ENCODE data around the gene GATB. TPM values are rescaled to one million over a fixed set of nuclear protein-coding genes. Genes with fewer than 3 reads are reported as not detected.

GATB gene
- total and polyA plus RNA-seq, 2 donors (not counting 3 experiments of a cell fraction or from before 2014, with no cell fraction given), result 14.4 to 17.7 TPM

- H2AFZ ChIP-seq (ENCODE audit: low read depth, low read length), result no peak overlapping the region
- no peak overlapping the region for H3K4me2 ChIP-seq (ENCODE audit: insufficient read depth, low read length)
- H3K4me1 ChIP-seq (ENCODE audit: control insufficient read depth, extremely low read depth, insufficient read depth, low read length), result no peaks in the 10 kb centered on the region
- H3K4me3 ChIP-seq (replicated peaks in 1 of 3; ENCODE audit: insufficient read depth in 1 of 3, low read depth in 1 of 3, low read length in 3 of 3), result no peak overlapping the region
- no peaks in the 10 kb centered on the region for H3K79me2 ChIP-seq (ENCODE audit: control insufficient read depth, insufficient read depth, low read length)
- no peaks in the 10 kb centered on the region for H3K9me3 ChIP-seq (replicated peaks; ENCODE audit: control insufficient read depth, insufficient read depth, low read length)
- no peaks in the 10 kb centered on the region for H4K20me1 ChIP-seq (replicated peaks; ENCODE audit: control insufficient read depth, extremely low read depth, insufficient read depth, low read length)
- FAIRE-seq, result no peak
- POLR2A ChIA-PET, result no interaction called here
- H3K36me3 ChIP-seq (ENCODE audit: control insufficient read depth in 2 of 2, extremely low read depth in 1 of 2, insufficient read depth in 2 of 2, low read length in 2 of 2), result peaks cover 0 to 2% of the 10 kb centered on the region in 2 experiments
- TF ChIP-seq JUN (IDR thresholded peaks at IDR 0.05; ENCODE audit: borderline replicate concordance, insufficient read depth, insufficient read length, low read depth) (no peak), EZH2 (IDR thresholded peaks at IDR 0.05; ENCODE audit: borderline replicate concordance, low read depth, low read length, severe bottlenecking) (no peak), FOS (IDR thresholded peaks at IDR 0.05; ENCODE audit: borderline replicate concordance, insufficient read depth, low read length) (no peak), GATA2 (IDR thresholded peaks at IDR 0.05; ENCODE audit: insufficient read depth, insufficient read length, low read depth, low read length) (no peak), CTCF (IDR thresholded peaks at IDR 0.05; ENCODE audit: extremely low read depth in 1 of 2, insufficient read depth in 1 of 2, low read depth in 1 of 2, low read length in 2 of 2) (no peak), POLR2A (IDR thresholded peaks at IDR 0.05; ENCODE audit: low read depth, low read length) (no peak), POLR2AphosphoS5 (IDR thresholded peaks at IDR 0.05; ENCODE audit: insufficient read depth, low read depth, low read length) (no peak), MAX (IDR thresholded peaks at IDR 0.05; ENCODE audit: insufficient read depth, insufficient read length) (no peak)
- CTCF ChIA-PET, result no interaction called here
- intact Hi-C loops (cut with micrococcal nuclease) (no loop called here), dilution Hi-C loops (cut with MboI; ENCODE audit: extremely low pct_ligation_motif_present, low sequenced_read_pairs) (no loop called here)
- no peaks in the 10 kb centered on the region for H3K27me3 ChIP-seq (ENCODE audit: control insufficient read depth in 2 of 2, insufficient read depth in 2 of 2, low read length in 2 of 2)
- no peak for DNase-seq (ENCODE audit: low read depth, low spot score)
- H3K27ac ChIP-seq (ENCODE audit: insufficient read depth, low read depth, low read length), result no peak overlapping the region
- no TSS peak for BruUV-seq (replicated peaks)
- H3K9me1 ChIP-seq (replicated peaks; ENCODE audit: control insufficient read depth, extremely low read depth, insufficient read depth, low read length), result no peaks in the 10 kb centered on the region
- no peak overlapping the region for H3K9ac ChIP-seq (replicated peaks; ENCODE audit: extremely low read depth, insufficient read depth, low read length)
These were observed 43.5 kb downstream of the GATB start for GRCh38 chr4:151717314-151717713.
